Muscle of leg (tissue), 11 donors: ENCODE measurements around the gene SPIRE2. TPM values are rescaled to one million over a fixed set of nuclear protein-coding genes. Genes with fewer than 3 reads are reported as not detected.
"Not testable (repeated sequence)": the region's sequence is repeated elsewhere in the genome, so short reads cannot be mapped to it uniquely, and the experiment has no call there.

ENCODE experiments used
- DNase-seq: peaks from one replicate; pipeline ENCODE4 v3.0.0; 2013
- H3K27ac ChIP-seq: one replicate; pipeline ENCODE4 v1.5.1; 2013; ENCODE audit warnings: mild to moderate bottlenecking, low read length, control low read depth
- H3K27me3 ChIP-seq: one replicate; pipeline ENCODE4 v1.6.1; 2013; ENCODE audit warnings: low read length; ENCODE audit not compliant: control insufficient read depth, insufficient read depth
- H3K36me3 ChIP-seq: one replicate; pipeline ENCODE4 v1.6.1; 2013; ENCODE audit warnings: low read length; ENCODE audit not compliant: control insufficient read depth, insufficient read depth
- H3K4me1 ChIP-seq: one replicate; pipeline ENCODE4 v1.6.1; 2013; ENCODE audit warnings: low read length; ENCODE audit not compliant: control insufficient read depth, insufficient read depth
- H3K4me3 ChIP-seq: one replicate; pipeline ENCODE4 v1.5.1; 2013; ENCODE audit warnings: low read length, control low read depth
- H3K9me3 ChIP-seq: replicated peaks from 2 replicates; pipeline ENCODE4 v1.6.1; 2013; ENCODE audit warnings: low read depth, low read length; ENCODE audit not compliant: control insufficient read depth
- WGBS: methylation state at CpG from one replicate; pipeline ENCODE4 v1.1.5; 2013; ENCODE audit warnings: missing lambda C conversion rate; ENCODE audit not compliant: insufficient coverage; 5-methylcytosine and 5-hydroxymethylcytosine counted together
- polyA plus RNA-seq, 8 donors: library from polyadenylated mRNA; unstranded; fragments of 120-200 nt; gene quantifications; one replicate each; pipeline versions ENCODE4 v1.2.1 to v1.2.3, GENCODE V29; 2013; ENCODE audit warnings: inconsistent platforms in 1 of 8, low replicate concordance in 1 of 8; ENCODE audit not compliant: insufficient read length in 8 of 8, insufficient read depth in 1 of 8
- total RNA-seq: library from RNA; stranded (reverse); fragments of 120-200 nt; gene quantifications from one replicate; pipeline ENCODE4 v1.2.4, GENCODE V29; 2013

Gene SPIRE2
- total and polyA plus RNA-seq, 9 donors = 1.6 to 4.2 (median 3.1) TPM

DNA sequence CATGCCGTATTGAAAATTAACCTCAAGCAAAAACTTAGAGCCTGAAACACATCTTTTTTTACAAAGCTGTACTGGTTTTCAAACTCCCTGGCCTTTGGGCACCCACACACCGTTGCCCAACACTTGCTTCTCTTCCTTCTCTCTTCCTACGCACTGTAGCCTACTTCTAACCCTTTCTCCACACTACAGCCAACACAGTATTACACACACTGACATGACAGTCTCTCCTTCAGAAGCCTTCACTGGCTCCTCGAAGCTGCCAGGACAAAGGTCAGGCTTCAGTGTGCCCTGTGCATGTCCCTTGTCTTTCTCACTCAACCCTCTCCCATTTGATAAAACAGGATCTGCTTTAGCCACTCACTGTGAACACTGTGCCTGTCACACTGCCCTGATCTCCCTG is 19.8 kb upstream of the SPIRE2 start:
- no peak overlapping the region for H3K4me3 ChIP-seq
- 99% methylated on average over 4 of the region's 4 CpGs for WGBS
- H3K4me1 ChIP-seq = no peaks in the 10 kb centered on the region
- H3K36me3 ChIP-seq = peaks cover 11% of the 10 kb centered on the region
- H3K9me3 ChIP-seq = no peaks in the 10 kb centered on the region
- no peaks in the 10 kb centered on the region for H3K27me3 ChIP-seq
- DNase-seq = no peak
- H3K27ac ChIP-seq = no peak overlapping the region

DNA sequence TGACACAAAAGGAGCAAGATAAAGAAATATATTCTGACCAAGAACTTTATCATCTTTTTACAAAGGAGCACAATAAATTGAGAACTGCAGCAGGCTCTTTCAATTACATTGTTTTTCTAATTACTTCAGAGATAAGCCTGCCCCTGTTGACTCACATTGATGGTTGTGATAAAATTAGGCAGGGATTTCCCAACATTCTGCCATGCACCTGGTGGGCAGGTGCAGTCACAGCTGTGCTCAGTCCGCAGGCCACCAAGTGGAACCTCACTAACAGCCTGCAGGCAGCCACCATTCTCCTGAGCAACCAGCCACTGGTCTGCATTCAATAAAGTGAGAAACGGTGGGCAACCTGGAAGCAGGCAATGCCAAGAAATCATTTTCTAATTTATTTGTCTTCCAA is 17.0 kb upstream of the SPIRE2 start:
- DNase-seq = no peak
- H3K36me3 ChIP-seq = peaks cover 5% of the 10 kb centered on the region
- peaks cover 6% of the 10 kb centered on the region for H3K4me1 ChIP-seq
- 100% methylated on average over 1 of the region's 2 CpGs for WGBS
- no peak overlapping the region for H3K4me3 ChIP-seq
- H3K9me3 ChIP-seq = no peaks in the 10 kb centered on the region
- no peak overlapping the region for H3K27ac ChIP-seq
- H3K27me3 ChIP-seq = no peaks in the 10 kb centered on the region

DNA sequence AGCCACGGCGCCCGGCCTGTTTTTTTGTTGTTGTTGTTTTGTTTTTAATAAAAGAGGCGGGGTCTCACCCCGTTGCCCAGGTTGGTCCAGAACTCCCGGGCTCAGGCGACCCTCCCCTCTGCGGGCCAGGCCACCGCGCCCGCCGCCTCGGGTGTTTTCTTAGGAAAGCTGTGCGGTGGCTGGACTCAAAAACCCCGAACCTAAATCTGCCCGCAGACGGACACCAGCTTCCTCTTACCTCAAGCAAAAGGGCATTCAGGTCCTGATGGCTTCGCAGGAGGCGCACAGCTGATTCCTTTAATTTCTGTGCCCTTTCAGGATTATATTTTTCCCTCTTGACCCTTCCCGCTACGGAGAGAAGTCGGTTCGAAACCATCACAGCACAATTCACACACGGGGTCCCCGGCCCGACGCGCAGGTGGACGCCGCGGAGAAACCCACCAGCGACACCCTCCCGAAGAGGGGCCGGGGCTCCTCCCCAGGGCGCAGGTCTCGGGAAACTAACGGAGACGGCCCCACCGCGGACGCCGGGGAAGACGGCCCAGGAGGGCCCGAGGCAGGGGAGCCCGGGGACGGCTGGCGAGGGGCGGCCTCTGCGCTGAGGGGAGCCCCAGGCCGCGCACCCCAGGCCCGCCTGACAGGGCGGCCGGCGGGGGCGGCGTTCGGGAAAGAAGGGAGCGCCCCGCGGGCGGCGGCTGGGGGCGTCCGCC is 12.5 kb upstream of the SPIRE2 start:
- Histone ChIP-seq H3K27ac (no peak overlapping the region), H3K36me3 (no peaks in the 10 kb centered on the region), H3K9me3 (no peaks in the 10 kb centered on the region), H3K4me3 (peak overlapping the region; percentile 49), H3K4me1 (peaks cover 11% of the 10 kb centered on the region), H3K27me3 (no peaks in the 10 kb centered on the region)
- no peak for DNase-seq
- WGBS = 2% methylated on average over 61 of the region's 65 CpGs

DNA sequence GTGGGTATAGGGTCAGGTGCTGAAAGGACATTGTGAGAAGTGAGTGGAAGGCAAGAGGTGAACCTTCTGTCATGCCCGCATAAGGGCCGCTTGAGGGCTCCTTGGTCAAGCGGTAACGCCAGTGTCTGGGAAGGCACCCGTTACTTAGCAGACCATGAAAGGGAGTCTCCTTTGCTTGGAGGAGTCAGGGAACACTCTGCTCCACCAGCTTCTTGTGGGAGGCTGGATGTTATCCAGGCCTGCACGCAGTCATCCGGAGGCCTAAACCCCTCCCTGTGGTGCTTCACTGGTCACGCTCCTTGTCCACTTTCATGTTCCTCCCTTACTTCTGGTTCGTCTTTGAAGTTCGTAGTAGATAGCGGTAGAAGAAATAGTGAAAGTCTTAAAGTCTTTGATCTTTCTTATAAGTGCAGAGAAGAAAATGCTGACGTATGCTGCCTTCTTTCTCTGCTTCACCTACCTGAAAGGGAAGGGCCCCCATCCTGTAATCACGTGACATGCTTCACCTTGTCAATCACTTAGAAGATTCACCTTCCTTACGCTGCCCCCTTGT is 9.3 kb upstream of the SPIRE2 start:
- peaks cover 11% of the 10 kb centered on the region for H3K4me1 ChIP-seq
- whole genome bisulfite sequencing = 87% methylated on average over 4 of the region's 14 CpGs
- not testable (repeated sequence) for H3K27me3 ChIP-seq, H3K4me3 ChIP-seq, H3K36me3 ChIP-seq, DNase-seq, H3K27ac ChIP-seq, H3K9me3 ChIP-seq

DNA sequence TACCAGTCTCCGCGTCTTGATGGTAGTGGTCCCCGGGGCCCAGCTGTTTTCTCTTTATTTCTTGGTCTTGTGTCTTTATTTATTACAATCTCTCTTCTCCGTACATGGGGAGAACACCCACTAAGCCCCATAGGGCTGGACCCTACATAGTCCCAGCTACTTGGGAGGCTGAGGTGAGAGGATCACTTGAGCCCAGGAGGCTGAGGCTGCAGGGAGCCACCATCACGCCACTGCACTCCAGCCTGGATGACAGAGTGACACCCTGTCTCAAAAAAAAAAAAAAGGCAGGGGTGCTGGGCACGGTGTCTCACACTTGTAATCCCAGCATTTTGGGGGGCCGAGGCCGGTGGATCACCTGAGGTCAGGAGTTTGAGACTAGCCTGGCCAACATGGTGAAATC is 8.8 kb upstream of the SPIRE2 start:
- H3K27ac ChIP-seq, DNase-seq, H3K27me3 ChIP-seq, H3K4me3 ChIP-seq, H3K36me3 ChIP-seq, H3K9me3 ChIP-seq: not testable (repeated sequence)
- whole genome bisulfite sequencing = 88% methylated on average over 1 of the region's 8 CpGs
- peaks cover 11% of the 10 kb centered on the region for H3K4me1 ChIP-seq

DNA sequence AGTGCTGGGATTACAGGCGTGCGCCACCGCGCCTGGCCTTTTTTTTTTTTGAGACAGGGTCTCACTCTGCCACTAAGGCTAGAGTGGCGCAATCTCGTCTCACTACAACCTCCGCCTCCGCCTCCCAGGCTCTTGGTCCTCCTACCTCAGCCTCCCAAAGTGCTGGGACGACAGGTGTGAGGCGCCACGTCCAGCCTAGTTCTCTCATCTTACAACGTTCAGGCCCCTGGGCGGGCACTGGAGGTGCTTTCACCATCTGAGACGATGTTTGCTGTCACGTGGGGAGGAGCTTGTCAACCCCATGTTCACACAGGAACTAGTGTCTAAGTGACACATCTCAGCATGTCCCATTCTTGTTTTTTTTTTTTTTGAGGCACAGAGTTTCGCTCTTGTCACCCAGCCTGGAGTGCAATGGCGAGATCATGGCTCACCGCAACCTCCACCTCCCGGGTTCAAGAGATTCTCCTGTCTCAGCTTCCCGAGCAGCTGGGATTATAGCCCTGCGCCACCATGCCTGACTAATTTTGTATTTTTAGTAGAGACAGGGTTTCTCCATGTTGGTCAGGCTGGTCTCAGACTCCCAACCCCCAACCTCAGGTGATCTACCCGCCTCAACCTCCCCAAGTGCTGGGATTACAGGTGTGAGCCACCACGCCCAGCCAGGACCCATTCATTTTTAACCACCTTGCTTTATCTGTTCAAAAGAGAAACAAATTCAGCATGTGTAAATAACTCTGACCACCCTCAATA is 6.7 kb upstream of the SPIRE2 start:
- no peaks in the 10 kb centered on the region for H3K27me3 ChIP-seq
- no peak overlapping the region for H3K27ac ChIP-seq
- peaks cover 5% of the 10 kb centered on the region for H3K4me1 ChIP-seq
- no peak overlapping the region for H3K4me3 ChIP-seq
- H3K36me3 ChIP-seq = peaks cover 3% of the 10 kb centered on the region
- no peaks in the 10 kb centered on the region for H3K9me3 ChIP-seq
- DNase-seq = no peak
- 87% methylated on average over 17 of the region's 23 CpGs for WGBS

DNA sequence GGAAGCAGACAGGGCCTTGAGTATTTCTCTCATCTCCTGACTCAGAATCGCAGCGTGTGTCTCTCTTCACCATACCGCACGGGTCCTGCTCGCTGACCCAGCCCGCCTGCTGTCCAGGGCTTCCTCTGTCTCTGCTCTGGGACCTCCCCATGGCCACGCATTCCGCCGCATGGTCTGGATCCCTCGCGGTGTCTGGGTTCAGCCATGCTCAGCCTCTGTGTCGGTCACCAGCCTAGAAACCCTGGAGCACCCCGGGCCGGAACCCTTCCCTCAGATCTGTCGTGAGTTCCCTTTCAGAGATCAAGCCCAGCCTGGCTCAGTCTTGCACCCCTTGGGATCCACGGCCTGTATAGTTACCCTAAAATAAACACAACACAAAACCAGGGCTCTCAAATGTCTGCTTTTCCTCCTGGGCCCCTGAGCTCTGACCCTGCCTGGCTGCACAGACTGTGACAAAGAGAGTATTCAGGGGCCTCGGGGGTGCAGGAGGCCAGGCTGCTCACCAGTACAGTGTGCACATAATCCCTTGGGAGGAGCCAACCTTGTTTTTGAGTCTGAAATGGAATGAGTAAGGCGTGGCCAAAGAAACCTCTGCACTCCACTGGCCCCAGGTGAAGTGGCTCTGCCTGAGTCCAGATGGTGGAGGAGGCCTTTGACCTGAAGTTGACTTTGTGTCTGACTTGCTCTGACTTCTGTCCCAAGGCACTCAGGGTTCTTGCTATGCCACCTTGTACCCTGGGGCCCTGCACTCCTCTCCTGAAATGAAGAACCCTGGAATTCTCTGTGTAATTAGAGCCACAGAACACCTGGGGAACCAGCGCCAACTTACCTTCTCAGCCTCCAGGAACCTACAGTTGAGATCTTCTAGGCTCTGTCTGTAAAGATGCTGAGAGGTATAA is 5.8 kb upstream of the SPIRE2 start:
- Histone ChIP-seq H3K36me3 (peaks cover 3% of the 10 kb centered on the region), H3K9me3 (no peaks in the 10 kb centered on the region), H3K27ac (no peak overlapping the region), H3K4me1 (peaks cover 4% of the 10 kb centered on the region), H3K27me3 (no peaks in the 10 kb centered on the region), H3K4me3 (no peak overlapping the region)
- 80% methylated on average over 16 of the region's 19 CpGs for WGBS
- no peak for DNase-seq

DNA sequence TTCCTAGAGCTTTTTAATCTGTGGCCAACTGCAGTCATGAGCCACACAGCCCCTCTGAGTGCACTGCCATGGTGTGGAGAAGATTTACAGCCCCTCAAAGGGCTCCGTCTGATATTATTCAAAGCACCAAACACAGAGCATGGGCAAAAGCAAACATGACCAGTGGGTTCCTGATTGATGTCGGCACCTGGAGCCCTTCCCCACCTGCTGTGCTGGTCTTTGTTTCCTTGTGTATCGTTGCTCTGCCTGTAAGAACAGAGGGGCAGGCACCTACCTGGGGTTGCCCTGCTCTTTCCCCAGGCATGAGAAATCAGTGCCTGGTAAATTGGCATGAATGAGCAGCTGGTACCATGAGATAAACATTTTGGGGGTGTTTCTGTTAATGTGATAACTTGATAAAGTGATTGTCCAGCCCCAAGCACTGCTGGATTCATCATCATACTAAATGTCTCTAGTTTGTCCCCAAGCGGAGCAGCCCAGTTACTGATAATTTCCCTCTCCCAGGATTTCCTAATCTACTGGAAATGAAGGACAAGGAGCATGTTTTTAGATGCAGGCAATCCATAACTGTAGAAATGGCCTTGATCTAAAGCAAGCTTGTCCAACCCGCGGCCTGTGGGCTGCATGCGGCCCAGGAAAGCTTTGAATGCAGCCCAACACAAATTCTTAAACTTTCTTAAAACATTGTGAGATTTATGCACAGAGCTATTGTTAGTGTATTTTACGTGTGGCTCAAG is 5.0 kb upstream of the SPIRE2 start:
- Histone ChIP-seq H3K27ac (no peak overlapping the region), H3K36me3 (peaks cover 3% of the 10 kb centered on the region), H3K27me3 (no peaks in the 10 kb centered on the region), H3K9me3 (no peaks in the 10 kb centered on the region), H3K4me3 (no peak overlapping the region), H3K4me1 (peaks cover 8% of the 10 kb centered on the region)
- no peak for DNase-seq
- 64% methylated on average over 3 of the region's 8 CpGs for WGBS

DNA sequence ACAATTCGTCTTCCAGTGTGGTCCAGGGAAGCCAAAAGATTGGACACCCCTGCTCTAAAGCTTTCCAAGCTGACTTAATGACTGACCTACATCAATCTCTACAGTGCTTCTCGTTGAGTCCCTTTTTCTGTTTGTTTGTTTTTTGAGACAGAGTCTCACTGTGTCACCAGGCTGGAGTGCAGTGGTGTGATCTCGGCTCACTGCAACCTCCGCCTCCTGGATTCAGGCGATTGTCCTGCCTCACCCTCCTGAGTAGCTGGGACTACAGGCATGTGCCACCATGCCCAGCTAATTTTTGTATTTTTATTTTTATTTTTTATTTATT is 4.5 kb upstream of the SPIRE2 start:
- not testable (repeated sequence) for H3K4me1 ChIP-seq, H3K27ac ChIP-seq, H3K9me3 ChIP-seq, H3K36me3 ChIP-seq, H3K4me3 ChIP-seq, DNase-seq, H3K27me3 ChIP-seq
- WGBS = 94% methylated on average over 3 of the region's 5 CpGs
